ENCODE measurements around the gene CLASP1.
"Not testable (repeated sequence)": the region's sequence is repeated elsewhere in the genome, so short reads cannot be mapped to it uniquely, and the experiment has no call there.

- TF ChIP-seq, protein P1, sequence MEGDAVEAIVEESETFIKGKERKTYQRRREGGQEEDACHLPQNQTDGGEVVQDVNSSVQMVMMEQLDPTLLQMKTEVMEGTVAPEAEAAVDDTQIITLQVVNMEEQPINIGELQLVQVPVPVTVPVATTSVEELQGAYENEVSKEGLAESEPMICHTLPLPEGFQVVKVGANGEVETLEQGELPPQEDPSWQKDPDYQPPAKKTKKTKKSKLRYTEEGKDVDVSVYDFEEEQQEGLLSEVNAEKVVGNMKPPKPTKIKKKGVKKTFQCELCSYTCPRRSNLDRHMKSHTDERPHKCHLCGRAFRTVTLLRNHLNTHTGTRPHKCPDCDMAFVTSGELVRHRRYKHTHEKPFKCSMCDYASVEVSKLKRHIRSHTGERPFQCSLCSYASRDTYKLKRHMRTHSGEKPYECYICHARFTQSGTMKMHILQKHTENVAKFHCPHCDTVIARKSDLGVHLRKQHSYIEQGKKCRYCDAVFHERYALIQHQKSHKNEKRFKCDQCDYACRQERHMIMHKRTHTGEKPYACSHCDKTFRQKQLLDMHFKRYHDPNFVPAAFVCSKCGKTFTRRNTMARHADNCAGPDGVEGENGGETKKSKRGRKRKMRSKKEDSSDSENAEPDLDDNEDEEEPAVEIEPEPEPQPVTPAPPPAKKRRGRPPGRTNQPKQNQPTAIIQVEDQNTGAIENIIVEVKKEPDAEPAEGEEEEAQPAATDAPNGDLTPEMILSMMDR (conservative IDR thresholded peaks at IDR 0.05), result not testable (repeated sequence)
- not testable (repeated sequence) for TF ChIP-seq ZFX (IDR thresholded peaks at IDR 0.05)
Observed at GRCh38 chr2:121690572-121690971, 41.3 kb upstream of the CLASP1 start.
